ENCODE results near the gene DAB2IP.

GRCh38 chr9:121627427-121627826 is 24.0 kb upstream of the DAB2IP start:
- no peak for TF ChIP-seq SMC3 (conservative IDR thresholded peaks at IDR 0.05; ENCODE audit: poor library complexity)
- TF ChIP-seq, protein P1, sequence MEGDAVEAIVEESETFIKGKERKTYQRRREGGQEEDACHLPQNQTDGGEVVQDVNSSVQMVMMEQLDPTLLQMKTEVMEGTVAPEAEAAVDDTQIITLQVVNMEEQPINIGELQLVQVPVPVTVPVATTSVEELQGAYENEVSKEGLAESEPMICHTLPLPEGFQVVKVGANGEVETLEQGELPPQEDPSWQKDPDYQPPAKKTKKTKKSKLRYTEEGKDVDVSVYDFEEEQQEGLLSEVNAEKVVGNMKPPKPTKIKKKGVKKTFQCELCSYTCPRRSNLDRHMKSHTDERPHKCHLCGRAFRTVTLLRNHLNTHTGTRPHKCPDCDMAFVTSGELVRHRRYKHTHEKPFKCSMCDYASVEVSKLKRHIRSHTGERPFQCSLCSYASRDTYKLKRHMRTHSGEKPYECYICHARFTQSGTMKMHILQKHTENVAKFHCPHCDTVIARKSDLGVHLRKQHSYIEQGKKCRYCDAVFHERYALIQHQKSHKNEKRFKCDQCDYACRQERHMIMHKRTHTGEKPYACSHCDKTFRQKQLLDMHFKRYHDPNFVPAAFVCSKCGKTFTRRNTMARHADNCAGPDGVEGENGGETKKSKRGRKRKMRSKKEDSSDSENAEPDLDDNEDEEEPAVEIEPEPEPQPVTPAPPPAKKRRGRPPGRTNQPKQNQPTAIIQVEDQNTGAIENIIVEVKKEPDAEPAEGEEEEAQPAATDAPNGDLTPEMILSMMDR (IDR thresholded peaks at IDR 0.05; ENCODE audit: poor library complexity, severe bottlenecking), result no peak

All from neural cell (in vitro differentiated cells).